Activated CD8-positive, alpha-beta memory T cell treated with anti-CD3 and anti-CD28 coated beads for 24 hours (primary cell): Measurements from ENCODE around the gene GSG1L.

Source experiments
- DNase-seq: peaks from one replicate; pipeline ENCODE4 v3.0.0-alpha.2; 2020

The GSG1L gene

DNA sequence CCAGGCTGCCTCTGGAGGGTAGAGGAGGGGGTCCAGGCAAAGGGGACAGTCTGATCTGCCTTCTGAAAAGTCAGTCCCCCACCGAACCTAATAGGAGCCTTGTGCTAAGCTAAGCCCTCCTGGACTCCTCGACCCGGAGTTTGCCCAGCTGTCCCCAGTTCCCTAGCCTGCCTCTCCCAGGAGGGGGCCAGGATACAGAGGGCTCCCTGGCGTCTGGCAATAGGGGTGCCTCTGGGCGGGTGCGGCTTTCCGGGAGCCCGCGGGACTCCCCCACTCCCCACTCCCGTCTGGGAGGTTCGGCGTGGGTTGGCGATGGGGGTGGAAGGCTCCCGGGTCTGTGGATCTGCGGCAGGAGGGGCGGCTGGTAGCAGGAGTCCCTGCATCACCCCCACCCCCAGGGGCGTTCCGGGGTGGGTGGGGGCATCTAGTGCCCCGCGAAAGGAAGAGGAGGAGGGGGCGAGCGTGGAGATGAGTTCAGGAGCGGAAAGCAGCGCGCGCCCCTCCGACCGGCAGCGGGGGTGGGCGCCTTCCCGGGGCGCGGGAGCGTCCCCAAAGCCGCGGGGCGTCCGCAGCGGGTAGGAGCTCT lies 1.2 kb downstream of the GSG1L start:
- no peak for DNase-seq

DNA sequence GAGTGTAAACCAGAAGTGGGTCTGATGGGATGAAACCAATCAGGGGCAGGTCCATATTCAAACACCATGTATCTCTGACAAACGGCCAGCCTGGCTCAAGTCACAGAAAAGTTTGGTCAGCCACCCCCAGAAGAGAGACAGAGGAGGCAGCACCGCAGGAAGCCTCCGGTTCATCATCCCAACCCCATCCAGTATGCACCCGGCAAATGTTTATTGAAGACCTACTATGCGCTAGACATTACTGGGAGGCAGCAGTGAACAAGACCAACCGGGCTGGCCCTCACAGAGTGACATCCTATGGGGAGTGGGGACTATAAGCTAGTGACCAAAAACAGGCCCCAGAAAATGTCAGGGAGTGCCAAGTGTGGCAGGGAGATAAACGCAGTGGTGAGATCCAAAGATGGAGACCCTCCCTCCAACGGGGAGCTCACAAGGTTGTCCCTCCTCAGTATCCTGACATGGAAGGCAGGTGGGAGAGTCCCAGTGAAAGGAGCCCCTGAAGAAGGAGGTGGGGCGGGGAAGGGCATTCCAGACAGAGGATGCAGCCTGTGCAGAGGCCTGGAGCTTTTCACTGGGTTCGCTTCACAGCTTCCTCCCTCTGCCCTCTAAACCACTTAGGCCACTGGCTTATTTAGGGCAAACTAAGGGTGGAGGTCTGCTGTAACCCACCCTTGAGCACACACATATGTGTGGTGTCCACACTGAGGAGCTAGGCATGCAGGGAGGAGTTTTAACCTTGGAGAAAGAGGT lies 2.0 kb downstream of the GSG1L start:
- no peak for DNase-seq

DNA sequence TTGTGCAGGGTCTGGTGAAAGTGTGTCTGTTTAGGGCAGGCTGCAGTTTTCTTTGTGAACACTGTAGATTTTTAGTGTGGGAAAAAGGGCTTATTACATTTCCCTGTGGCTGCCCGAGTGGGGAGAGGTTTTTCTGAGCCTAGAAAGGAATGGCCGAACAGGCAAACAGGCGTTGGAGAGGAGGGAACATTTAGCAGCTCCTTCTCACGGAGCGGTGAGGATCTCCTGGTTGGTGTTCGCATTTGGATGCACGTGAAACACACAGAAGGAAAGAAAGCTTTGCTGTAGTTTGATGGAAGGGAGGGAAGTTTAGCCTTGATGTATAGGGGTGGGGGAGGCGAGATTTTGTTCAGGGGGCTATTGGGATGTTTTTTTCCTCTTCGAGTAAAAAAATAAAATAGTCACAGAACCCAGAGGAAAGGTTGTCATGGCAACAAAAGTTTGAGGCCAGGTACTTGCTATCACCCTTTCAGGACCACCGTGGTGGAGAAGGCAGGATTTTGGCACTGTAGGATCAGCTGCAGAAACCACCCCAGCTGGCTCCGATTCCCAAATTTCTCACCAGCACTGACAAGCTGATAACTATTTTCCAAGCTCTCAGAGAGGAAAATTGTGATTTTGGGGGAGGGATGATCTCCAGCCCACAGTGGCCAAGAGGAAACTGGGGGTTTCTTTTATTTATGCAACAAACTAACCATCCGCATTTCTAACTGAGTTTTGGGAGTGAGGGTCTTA lies 3.5 kb downstream of the GSG1L start:
- DNase-seq: no peak

DNA sequence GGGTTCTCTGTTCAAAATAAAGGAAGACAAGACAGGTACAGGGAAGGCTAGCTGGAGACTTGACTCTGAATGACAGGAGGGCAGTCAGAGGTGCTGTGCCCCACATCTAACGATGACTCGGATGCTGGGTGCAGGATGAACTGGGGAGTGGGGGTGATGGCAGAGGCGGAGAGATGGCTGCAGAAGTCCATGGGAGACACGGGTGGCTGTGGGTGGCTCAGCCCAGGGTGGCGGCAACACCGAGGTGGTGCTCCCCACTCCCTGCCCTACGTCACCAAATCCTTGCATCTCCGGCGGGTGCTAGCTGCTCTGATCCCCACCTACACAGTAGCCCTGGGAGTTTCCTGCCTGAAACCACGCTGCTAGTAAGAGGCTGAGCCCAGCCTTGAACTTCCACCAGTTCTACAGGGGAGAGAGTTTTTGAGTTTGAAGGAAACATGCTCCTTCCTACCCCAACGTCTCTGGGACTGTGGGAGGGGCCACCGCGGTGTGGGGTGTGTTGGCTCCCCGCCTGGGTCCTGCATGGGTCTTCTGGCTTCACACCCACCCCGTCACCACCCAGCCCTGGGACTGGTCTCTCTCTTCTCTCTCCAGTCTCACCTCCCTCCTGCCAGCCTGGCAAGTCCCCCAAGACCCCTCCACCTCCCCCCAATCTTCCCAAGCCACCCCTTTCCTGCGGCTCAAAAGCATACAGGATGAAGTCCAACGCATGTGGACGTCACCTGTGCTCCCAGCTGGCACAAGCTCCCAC lies 4.5 kb downstream of the GSG1L start:
- DNase-seq: no peak

DNA sequence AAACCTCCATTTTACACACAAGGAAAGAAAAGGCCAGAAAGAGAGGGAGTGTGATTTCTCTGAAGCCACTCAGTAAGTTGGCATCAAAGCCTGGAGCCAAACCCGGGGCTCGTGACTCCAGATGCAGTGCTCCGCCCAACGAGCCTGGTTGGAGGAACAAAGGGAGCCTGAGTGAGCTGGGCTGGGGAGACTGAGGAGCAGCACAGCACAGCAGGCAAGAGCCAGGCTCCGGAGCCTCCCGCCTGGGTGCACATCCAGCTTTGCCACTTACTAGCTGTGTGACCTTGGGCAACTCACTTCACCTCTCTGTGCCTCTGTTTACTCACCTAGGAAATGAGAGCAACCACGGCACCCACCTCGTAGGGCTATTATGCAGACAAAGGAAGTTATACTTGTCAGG lies 5.6 kb downstream of the GSG1L start:
- no peak for DNase-seq

DNA sequence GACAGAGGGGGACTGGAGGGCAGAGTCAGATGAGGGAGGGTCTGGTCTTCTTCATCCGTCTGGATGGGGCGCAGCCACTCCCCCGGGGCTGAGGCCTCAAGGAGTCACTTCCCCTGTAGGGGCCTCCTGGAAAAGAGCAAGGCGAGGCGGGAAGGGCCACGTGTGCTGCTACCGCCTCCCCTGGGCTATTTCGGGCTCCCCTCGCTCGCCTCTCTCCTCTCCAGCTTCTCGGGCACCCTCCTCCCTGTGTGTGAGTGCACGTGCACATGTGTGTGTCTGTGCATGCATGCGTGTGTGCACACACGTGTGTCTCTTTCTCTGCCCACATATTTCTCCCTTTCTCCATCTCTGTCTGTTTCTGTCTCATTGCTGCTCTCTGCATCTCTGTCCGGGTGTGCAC lies 10.1 kb downstream of the GSG1L start:
- DNase-seq: no peak

DNA sequence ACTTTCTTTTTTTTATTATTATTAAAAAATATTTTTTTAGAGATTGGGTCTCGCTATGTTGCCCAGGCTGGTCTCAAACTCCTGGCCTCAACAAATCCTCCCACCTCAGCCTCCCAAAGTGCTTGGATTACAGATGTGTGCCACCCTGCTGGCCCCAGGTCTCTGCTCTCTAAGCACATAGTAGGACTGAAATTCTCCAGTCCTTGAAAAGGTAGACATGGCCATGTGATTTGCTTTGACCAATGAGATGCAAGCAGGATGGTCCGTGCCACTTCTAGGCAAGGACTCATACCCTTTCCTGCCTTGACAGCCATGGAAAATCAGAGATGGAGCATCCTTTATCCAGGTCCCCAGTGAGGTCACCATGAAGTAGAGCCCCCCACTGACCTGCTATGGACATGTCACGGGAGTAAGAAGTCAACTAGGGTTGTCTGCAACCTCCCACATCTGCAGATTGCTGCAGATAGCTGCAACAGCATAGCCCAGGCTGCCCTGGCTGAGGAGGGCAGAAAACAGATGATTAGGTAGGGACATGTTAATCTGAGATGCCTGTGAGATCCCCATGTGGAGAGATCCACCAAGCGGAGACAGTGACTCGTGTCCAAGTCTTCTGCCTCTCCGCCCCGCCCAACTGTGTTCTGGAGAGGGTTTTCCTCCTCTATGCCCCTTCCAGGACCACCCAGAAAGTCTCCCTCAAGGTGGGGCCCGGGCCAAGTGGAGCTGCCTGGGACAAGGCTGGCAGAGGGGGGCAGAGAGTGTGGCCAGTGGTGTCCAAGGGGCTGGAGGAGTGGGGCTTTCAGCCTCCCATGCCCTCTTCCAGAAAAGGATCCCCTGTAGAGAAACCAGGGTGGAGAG lies 11.0 kb downstream of the GSG1L start:
- no peak for DNase-seq

DNA sequence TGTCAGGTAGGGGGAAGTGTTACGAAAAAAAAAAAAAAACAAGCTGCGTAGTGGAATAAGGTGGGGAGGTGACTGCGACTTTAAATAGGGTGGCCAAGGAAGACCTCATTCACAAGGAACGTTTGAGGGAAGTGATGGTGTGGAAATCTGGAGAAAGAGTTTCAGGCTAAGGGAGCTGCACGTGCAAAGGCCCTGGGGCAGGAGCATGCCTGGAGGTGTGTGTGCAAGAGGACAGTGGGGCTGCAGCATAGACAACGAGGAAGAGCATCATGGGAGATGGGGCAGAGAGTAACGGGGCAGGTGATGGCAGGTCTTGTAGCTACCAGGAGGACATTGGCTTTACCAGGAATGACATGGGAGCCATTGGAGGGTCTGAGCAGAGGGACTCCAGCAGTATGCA lies 12.0 kb downstream of the GSG1L start:
- no peak for DNase-seq

DNA sequence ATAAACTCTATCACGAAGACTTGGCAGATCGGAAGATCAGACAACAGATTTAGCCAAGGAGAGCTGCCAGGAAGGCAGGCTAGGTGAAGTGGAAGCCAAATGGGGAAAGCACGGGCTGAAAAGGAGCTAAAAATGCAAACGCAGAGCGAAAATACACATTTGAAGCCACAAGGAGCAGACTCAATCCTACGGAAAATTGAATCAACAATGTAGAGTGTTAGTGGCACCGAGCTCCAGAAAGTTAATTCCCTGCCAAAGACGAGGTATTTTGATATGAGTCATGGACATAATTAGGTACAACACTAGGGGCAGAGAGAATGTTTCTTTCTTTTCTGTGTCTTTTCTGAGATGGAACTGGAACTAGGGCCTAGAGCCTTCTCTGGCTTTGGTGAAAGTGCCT lies 20.7 kb downstream of the GSG1L start:
- DNase-seq: no peak

DNA sequence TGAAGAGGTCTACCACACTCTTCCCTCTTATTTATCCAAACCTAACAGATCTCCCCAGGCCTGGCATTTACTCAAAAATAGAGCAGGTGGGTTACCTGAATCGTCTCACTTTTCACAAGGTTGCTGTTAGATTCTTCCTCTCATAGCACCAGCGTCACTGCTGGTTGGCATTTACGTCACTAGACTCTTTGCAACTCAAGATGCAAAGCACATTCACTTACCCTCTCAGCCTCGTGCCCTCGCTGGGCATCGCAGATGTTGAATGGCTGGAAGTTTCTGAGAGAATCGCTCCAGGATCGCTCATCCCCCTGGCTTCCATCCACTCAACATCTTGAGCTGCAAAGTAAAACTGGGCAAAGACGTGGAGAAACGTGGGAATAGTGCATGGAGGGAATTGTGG lies 21.9 kb downstream of the GSG1L start:
- no peak for DNase-seq

DNA sequence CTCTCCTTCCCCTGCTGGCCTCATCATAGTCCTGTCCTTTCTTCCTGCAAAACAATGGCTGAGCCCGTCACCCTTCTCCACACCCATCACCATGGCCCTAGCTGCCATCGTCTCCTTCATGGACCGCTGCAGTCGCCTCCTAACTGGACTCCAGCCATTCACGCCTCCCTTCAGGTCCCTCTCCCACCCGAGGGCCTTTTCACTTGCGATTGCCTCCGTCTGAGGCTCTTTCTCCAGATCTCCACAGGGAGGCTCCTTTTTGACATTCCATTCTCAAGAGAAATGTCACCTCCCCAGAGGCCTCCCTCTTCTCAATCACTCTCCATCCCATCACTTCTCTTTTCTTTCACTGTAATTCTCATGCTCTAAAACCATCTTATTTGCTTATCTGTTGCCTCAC lies 23.5 kb downstream of the GSG1L start:
- DNase-seq: no peak

DNA sequence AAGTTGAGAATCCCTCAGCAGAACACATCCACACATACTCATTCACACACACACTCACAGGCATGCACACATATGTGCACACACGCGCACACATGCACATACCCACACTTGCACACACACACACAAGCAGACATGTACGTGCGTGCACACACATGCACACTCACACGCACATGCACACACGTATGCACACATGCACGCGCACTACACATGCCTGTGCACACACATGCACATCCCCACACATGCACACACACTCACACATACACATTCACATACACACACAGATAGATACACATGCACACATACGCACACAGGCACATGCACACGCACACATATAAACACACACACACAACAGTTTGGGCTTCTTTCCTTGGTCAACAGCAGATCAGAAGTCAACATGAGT lies 24.0 kb downstream of the GSG1L start:
- no peak for DNase-seq

DNA sequence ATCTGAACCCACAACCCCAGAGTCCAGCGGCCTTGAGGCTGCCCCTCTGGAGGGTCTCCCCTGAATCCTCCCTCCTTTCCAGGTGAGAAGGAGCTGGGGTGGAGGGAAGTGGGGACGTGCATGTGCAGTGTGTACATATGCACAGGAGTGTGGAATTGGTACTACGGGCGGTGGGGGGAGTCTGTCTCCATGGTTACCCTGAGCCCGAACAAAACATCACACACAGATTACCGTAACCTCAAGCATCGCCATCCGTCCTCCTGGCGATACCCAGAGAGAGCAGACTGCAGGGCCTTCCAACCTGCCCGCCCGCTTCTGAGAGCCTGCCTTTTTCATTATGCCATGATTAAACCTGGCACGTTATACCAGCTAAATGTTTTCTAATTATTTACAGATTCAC lies 25.1 kb downstream of the GSG1L start:
- no peak for DNase-seq

DNA sequence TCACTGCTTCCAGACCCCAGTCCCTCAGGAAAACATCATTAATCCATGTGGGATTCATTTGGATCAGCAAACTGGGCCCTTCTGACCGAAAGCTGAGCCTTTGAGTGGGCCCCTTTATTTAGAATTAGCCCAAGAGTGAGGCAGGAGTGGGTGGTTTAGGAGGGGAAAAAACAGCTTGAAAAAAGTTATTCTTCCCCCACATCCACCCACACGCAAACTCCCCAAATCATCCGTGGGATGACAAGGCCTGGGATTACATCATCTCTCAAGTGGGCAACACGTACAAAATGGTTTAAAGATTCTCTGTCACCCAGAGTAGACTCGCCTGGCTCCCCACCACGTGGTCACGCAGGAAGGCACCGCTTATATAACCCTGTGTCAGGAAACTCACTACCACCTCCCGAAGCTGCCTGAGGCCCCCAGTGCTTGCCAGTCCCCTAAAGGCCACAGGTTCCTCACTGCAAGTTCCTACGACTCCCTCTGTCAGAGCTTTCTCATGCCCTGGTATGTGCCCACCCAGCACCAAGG lies 27.6 kb downstream of the GSG1L start:
- DNase-seq: no peak

DNA sequence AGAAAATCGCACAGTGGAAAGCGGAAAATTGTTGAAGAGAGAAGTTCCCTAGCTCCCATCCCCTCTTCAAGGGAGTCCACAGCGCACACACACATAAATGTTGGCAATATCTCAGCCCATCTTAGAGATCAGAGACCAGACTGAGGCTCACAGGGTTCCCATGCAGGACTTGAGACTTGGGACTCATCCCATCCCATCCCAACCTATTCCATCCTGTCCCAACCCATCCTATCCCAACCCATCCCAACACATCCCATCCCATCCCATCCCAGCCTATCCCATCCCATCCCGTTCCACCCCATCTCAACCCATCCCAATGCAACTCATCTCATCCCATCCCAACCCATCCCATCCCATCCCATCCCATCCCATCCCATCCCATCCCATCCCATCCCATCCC lies 29.6 kb downstream of the GSG1L start:
- DNase-seq: no peak

DNA sequence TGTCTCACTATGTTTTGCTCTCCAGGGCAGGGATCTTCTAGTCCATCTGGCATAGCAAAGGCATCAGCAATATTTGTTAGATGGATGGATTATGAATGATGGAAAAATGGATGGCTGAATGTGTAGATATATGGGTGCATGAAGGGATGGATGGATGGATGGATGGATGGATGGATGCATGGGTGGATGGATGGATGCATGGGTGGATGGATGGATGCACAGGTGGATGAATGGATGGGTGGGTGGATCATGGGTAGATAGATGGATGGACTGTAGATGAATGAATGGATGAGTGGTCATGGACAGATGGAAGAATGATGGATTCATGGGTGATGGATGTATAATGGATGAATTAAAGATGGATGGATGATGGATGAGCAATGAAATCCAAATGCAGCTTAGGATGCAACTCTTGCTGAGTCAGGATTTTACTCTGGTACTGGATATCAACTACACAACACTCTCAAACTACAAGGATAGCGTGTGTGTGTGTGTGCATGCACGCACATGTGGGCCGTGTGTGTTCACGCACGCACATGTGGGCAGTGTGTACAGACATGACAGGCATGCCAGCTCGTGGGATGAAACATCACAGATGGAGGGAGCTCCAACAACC lies 34.0 kb downstream of the GSG1L start:
- DNase-seq: no peak

DNA sequence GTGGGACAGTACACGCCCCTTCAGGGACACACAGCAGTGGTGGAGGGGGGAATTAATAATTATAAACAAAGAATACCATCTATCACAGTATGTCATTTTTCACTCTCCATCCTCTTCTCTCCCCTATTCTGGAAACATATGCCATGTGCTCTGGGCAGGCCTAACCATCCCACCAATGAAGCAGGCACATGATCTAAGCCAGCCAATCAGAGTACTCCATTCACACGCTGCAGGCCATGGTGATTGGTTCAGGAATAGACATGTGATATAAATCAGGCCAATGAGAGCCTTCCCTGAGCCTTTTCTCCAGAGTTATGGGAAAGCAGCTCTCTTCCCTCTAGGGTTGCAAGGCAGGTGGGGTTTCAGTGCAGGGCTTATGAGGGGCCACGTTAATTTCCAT lies 36.5 kb downstream of the GSG1L start:
- no peak for DNase-seq

DNA sequence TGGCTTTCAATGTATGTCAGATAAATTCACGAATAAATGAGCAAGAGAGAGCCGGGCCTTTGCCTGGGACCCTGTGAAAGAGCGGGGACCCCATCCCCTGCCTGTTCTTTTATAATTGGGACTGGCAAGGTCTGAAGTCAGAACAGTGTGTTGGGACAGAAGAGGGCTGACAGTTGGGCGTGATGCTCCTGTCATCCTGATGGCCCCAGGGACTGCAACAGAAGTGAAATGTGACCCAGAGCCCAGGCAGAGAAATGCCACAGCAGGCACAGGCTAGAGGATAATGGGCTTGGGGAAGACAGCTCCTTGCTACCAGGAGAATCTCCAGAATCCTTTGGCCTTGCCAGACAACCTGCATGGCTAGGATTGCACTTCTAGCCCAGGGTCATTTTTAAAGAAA lies 37.9 kb downstream of the GSG1L start:
- DNase-seq: no peak

DNA sequence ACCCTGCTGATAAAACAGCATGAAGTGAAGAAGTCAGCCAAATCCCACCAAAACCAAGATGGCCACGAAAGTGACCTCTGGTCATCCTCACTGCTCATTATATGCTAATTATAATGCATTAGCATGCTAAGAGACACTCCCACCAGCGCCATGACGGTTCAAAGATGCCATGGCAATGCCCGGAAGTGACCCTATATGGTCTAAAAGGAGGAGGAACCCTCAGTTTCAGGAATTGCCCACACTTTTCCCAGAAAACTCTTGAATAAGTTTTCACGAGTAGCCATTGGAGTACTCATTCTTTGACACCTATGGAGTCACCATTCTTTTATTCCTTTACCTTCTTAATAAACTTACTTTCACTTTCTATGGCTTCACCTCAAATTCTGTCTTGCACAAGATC lies 44.3 kb downstream of the GSG1L start:
- no peak for DNase-seq

DNA sequence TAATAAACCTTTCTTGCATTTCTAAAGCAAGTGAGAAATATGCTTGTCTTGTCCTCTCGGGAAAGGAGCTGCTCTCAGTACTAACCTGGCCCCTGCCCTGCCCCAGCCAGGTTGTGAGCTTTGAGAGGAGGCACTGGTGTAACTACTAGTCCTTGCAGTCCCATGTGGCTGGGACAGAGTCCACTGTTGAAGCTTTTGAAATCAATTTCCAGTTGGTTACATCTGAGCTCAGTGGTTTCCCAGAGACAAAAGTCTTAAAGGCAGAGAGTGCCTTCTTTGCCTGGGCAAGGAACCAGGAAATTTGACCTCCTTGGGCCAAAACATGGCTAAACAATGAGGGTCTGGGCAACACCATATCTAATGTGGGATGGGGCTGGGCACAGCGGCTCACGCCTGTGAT lies 48.7 kb downstream of the GSG1L start:
- DNase-seq: no peak

DNA sequence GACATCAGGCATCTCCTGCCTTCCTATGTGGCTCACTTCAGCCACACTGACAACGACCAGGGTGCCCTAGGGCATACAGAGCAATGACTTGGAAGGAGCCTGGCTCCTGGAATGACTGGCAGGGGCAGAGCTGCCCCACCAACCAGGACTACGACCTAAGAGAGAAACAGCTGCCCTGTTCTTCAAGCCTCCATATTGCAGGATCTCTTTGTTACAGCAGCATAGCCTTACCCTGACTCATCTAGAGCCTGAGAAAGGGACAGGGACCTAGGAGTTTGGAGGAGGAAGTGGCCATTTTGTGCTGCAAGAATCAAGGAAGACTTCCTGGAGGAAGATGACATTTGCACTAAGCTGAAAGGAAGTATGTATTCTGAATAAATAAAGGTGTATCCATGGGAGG lies 49.6 kb downstream of the GSG1L start:
- DNase-seq: no peak

DNA sequence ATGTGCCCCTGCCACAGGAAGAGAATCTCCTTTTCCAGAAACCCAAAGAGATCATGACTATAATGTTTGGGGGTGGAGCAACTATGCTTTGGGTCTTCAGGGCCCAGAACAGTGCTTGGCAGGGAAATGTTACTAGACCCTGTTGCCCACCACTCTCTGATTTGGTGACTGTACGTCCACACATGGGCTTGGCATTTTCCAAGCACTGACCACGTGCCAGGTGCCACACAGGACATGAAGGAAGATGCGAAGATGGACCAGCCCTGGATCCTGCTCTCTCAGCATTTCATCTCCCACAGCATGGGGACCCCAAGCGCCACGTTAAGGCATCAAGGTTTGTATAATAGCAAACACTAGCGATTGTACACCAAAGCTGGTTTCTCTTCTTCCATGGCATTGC lies 50.1 kb downstream of the GSG1L start:
- no peak for DNase-seq
